K562 (cell line): ENCODE measurements around the gene AMBRA1. TPM values are rescaled to one million over a fixed set of nuclear protein-coding genes. Genes with fewer than 3 reads are reported as not detected.
A peak's percentile ranks its signal among the peaks of the same experiment; 100 is the strongest.

Experiments used
- ATAC-seq: fragments of 200-7000 bp; cut with Tn5 transposase; 3 replicates; pipeline ENCODE4 v1.9.1; 2020; ENCODE audit warnings: moderate library complexity
- BruUV-seq: library from RNA; stranded (reverse); fragments of 400-500 nt; replicated peaks from 2 replicates; lab custom pipeline; 2021; lab: Mats Ljungman, UMichigan
- CTCF ChIA-PET: fragments of 300-600 bp; formaldehyde crosslinking; extraction: SDS; loops from one replicate; lab custom pipeline; 2021; ENCODE audit warnings: low intra/inter-chr PET ratio; lab: Yijun Ruan, JAX
- POLR2A ChIA-PET: fragments of 300-600, 350-650 bp; sonication (Branson Sonifier 250); formaldehyde crosslinking; extraction: SDS; loops from one replicate; lab custom pipeline; 2021; ENCODE audit warnings: antibody characterized with exemption, inconsistent platforms; lab: Yijun Ruan, JAX
- DNase-seq, 4 experiments: peaks; one replicate each; pipeline versions ENCODE4 v3.0.0 to v3.0.0-alpha.2; 2011 to 2018; ENCODE audit warnings: low spot score in 3 of 4, mixed read lengths in 3 of 4; ENCODE audit errors: extremely low read depth in 1 of 4
- FAIRE-seq: peaks from 2 replicates; lab custom pipeline; 2011; peaks lifted over from hg19 to GRCh38; lab: Jason Lieb, UNC
- H2AFZ ChIP-seq: 2 replicates; pipeline ENCODE4 v1.6.0; 2011; ENCODE audit warnings: low read depth, low read length, control low read depth, inconsistent platforms
- H3K27ac ChIP-seq: fragments of 200-600 bp; 3 replicates; pipeline ENCODE4 v1.8.0; 2011; ENCODE audit warnings: low read depth, mild to moderate bottlenecking, control low read depth, inconsistent platforms, low read length, moderate library complexity, mixed read lengths; ENCODE audit errors: extremely low read depth
- H3K27me3 ChIP-seq, 2 experiments: fragments of 300-600 bp in 1 of 2; 2 replicates in 1 of 2; 3 replicates in 1 of 2; pipeline versions ENCODE4 v1.6.0 to v1.8.0; 2011; ENCODE audit warnings: inconsistent platforms in 2 of 2, low read length in 2 of 2, mild to moderate bottlenecking in 1 of 2, mixed read lengths in 1 of 2, moderate library complexity in 1 of 2; ENCODE audit not compliant: control insufficient read depth in 2 of 2, insufficient read depth in 2 of 2
- H3K36me3 ChIP-seq: fragments of 300-600 bp; 3 replicates; pipeline ENCODE4 v1.8.0; 2011; ENCODE audit warnings: mild to moderate bottlenecking, low read length, inconsistent platforms; ENCODE audit not compliant: control insufficient read depth, insufficient read depth
- H3K4me1 ChIP-seq, 2 experiments: fragments of 200-600 bp in 1 of 2; replicated peaks in 1 of 2; 2 replicates in 1 of 2; 3 replicates in 1 of 2; pipeline versions ENCODE4 v1.5.1 to v1.8.0; 2011; ENCODE audit warnings: inconsistent platforms in 2 of 2, low read length in 2 of 2, mild to moderate bottlenecking in 1 of 2, mixed read lengths in 1 of 2, moderate library complexity in 1 of 2; ENCODE audit not compliant: control insufficient read depth in 2 of 2, insufficient read depth in 2 of 2
- H3K4me2 ChIP-seq: 2 replicates; pipeline ENCODE4 v1.6.1; 2011; ENCODE audit warnings: low read length, control low read depth, inconsistent platforms, mixed read lengths; ENCODE audit not compliant: insufficient read depth
- H3K4me3 ChIP-seq: fragments of 200-600 bp; sonication (generic), shearing (Covaris generic); 2 replicates; pipeline ENCODE4 v1.5.1; 2016; ENCODE audit warnings: control low read depth, inconsistent platforms
- H3K79me2 ChIP-seq: fragments of 200-600 bp; 3 replicates; pipeline ENCODE4 v1.8.0; 2011; ENCODE audit warnings: low read length, inconsistent platforms; ENCODE audit not compliant: control insufficient read depth, insufficient read depth
- H3K9ac ChIP-seq, 2 experiments: 2 replicates each; pipeline versions ENCODE4 v1.6.0 to v1.6.1; 2011; ENCODE audit warnings: low read depth in 2 of 2, low read length in 2 of 2, control low read depth in 1 of 2, inconsistent platforms in 1 of 2, mild to moderate bottlenecking in 1 of 2, mixed read lengths in 1 of 2; ENCODE audit not compliant: insufficient read depth in 1 of 2
- H3K9me1 ChIP-seq: one replicate; pipeline ENCODE4 v1.6.0; 2011; ENCODE audit warnings: inconsistent platforms, mild to moderate bottlenecking, low read length, moderate library complexity; ENCODE audit not compliant: control insufficient read depth, insufficient read depth
- H3K9me3 ChIP-seq: replicated peaks from 2 replicates; pipeline ENCODE4 v1.5.1; 2011; ENCODE audit warnings: low read depth, low read length, inconsistent platforms; ENCODE audit not compliant: control insufficient read depth, insufficient read depth
- H4K20me1 ChIP-seq: replicated peaks from 2 replicates; pipeline ENCODE4 v1.6.1; 2011; ENCODE audit warnings: low read length, inconsistent platforms, mixed read lengths; ENCODE audit not compliant: control insufficient read depth, insufficient read depth
- CHD4 ChIP-seq: fragments of 200-600 bp; sonication (generic); IDR thresholded peaks from 3 replicates; pipeline ENCODE4 v1.6.1; 2012; ENCODE audit warnings: low read depth, mild to moderate bottlenecking, mixed read lengths, low read length, inconsistent platforms; ENCODE audit not compliant: insufficient read depth, insufficient replicate concordance, poor library complexity, severe bottlenecking
- SRSF1 ChIP-seq: fragments of 200-400 bp; formaldehyde crosslinking; IDR thresholded peaks from 2 replicates; pipeline ENCODE4 v1.6.1; 2017; ENCODE audit warnings: mild to moderate bottlenecking, low read depth, low read length, moderate library complexity
- TFAM ChIP-seq: fragments of 250-450 bp; sonication (Bioruptor Pico); conservative IDR thresholded peaks from 2 replicates; pipeline ENCODE4 v1.5.0; 2021; ENCODE audit warnings: mild to moderate bottlenecking, moderate library complexity
- WGBS: fragments of 100-300 bp; shearing (Covaris generic); methylation state at CpG from one replicate; pipeline ENCODE4 v1.1.6; 2016; ENCODE audit warnings: low coverage, mixed read lengths; ENCODE audit not compliant: insufficient coverage; ENCODE audit errors: missing lambda C conversion rate; 5-methylcytosine and 5-hydroxymethylcytosine counted together
- in situ Hi-C: fragments of 300-500 bp; cut with MboI; formaldehyde crosslinking; loops from 4 replicates; pipeline ENCODE4 v1.15.0; 2018; ENCODE audit warnings: inconsistent platforms, mixed read lengths
- intact Hi-C: fragments of 100-400 bp; cut with micrococcal nuclease; formaldehyde crosslinking; loops from 2 replicates; pipeline ENCODE4 v1.14.2; 2022
- polyA plus RNA-seq, 8 experiments: library from polyadenylated mRNA; depleted of rRNA in 4 of 8; stranded (reverse) in 5 of 8; unstranded in 3 of 8; fragments of >200 nt; fragmentation: Nextera tagmentation in 2 of 8; fragmentation: Illumina TruSeq in 1 of 8; extraction: Ambion mirVana in 2 of 8; extraction: Trizol in 1 of 8; gene quantifications; 2 replicates each; pipeline versions ENCODE4 v1.2.1 to v1.2.3, GENCODE V29; 2011 to 2014; ENCODE audit warnings: inconsistent platforms in 1 of 8, missing spikeins in 1 of 8
- total RNA-seq, 7 experiments: library from RNA; depleted of rRNA in 6 of 7; stranded (reverse); fragments of >200 nt in 6 of 7; fragmentation: Illumina TruSeq in 2 of 7; extraction: Trizol in 2 of 7; gene quantifications; 2 replicates each; pipeline versions ENCODE4 v1.2.1 to v1.2.3, GENCODE V29; 2011 to 2021; ENCODE audit warnings: low replicate concordance in 1 of 7
- TF ChIP-seq, protein P1 (sequence below): sonication (generic); formaldehyde crosslinking; IDR thresholded peaks from 2 replicates; pipeline ENCODE4 v1.8.0; 2022; ENCODE audit warnings: missing genetic modification reagents, mild to moderate bottlenecking, borderline replicate concordance
- TF ChIP-seq, protein P2 (sequence below), 3 experiments: fragments of 200-800 bp in 1 of 3; sonication (Bioruptor generic) in 1 of 3; sonication (generic) in 1 of 3; formaldehyde crosslinking in 1 of 3; IDR thresholded peaks; 2 replicates each; pipeline versions ENCODE4 v1.6.1 to v1.8.0; 2016 to 2022; ENCODE audit warnings: mild to moderate bottlenecking in 2 of 3, missing compliant biosample characterization in 2 of 3, missing genetic modification characterization in 2 of 3, missing genetic modification reagents in 1 of 3
- TF ChIP-seq, protein P3 (sequence below), 2 experiments: IDR thresholded peaks; 2 replicates each; pipeline ENCODE4 v1.6.1; 2011; ENCODE audit warnings: borderline replicate concordance in 1 of 2, control low read depth in 1 of 2, low read depth in 1 of 2, low read length in 1 of 2, mild to moderate bottlenecking in 1 of 2, mixed read lengths in 1 of 2, moderate library complexity in 1 of 2; ENCODE audit not compliant: insufficient read depth in 1 of 2, insufficient read length in 1 of 2, poor library complexity in 1 of 2, severe bottlenecking in 1 of 2; ENCODE audit errors: extremely low read depth in 1 of 2
- TF ChIP-seq, protein P4 (sequence below): sonication (generic); formaldehyde crosslinking; IDR thresholded peaks from 2 replicates; pipeline ENCODE4 v1.8.0; 2022; ENCODE audit warnings: mild to moderate bottlenecking, missing genetic modification reagents, borderline replicate concordance

AMBRA1 gene
- total and polyA plus RNA-seq, 9 of the 15 experiments (the other 6 are each of a cell fraction or from before 2014, with no cell fraction given), result 0.15 to 24.5 (median 13.0) TPM

DNA sequence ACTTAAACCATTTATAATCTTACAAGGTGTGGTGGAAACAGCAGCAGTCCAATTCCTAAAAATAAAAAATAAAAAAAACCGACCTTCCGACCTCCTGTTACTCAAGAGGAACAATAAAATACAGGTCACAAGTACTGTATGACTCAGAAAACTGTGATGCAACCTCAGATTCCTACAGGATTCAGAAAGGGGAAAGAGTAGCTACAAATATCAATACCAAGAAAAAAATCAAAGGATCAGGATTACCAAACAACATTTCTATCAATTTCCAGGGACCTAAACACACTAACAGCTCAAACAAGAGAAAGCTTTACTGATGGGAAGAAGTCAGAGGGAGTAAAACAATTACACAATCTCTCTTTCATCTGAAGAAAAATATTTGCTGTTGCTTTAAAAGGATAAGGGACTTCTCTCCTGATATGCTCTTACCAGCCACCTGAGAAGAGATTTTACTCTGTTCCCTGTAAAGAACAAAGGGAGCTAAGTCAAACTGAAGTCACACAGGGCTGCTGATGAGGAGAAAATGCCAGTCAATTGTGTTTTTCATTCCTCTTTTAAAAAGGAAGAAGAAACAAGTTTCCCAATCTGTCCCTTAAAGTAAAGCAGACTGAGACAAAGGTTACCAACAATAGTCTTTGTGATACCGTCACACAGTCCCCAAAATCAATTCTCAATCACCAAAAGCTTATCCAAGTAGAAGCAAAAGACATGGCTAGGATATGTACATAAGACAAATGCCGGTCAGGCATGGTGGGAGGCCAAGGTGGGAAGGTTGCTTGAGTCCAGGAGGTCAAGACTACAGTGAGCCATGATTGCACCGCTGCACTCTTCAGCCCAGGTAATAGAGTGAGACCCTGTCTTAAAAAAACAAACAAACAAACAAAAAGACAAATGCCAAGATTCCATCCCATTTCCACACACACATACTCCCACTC, 39.3 kb downstream of the AMBRA1 start:
- no peaks in the 10 kb centered on the region for H3K9me3 ChIP-seq
- H2AFZ ChIP-seq, result no peak overlapping the region
- H3K9me1 ChIP-seq, result no peaks in the 10 kb centered on the region
- peaks cover 25 to 48% of the 10 kb centered on the region in 2 experiments for H3K4me1 ChIP-seq
- H3K9ac ChIP-seq, result no peak overlapping the region; a peak in 2 of 4 replicates
- H3K27ac ChIP-seq, result peak overlapping the region; percentile 42; the same call in 2 of the 3 replicates
- no peaks in the 10 kb centered on the region for H3K36me3 ChIP-seq
- DNase-seq (no peak), ATAC-seq (peak; percentile 25), FAIRE-seq (no peak)
- no peaks in the 10 kb centered on the region for H4K20me1 ChIP-seq
- no TSS peak for BruUV-seq
- WGBS, result 33% methylated on average over 5 of the region's 5 CpGs
- intact Hi-C loops (loop anchor here (5.0 kb wide), 1 partner anchor 38 kb away; the partner anchor contains the start of gene AMBRA1), in situ Hi-C loops (no loop called here)
- H3K4me2 ChIP-seq, result no peak overlapping the region
- H3K27me3 ChIP-seq, result no peaks in the 10 kb centered on the region
- H3K79me2 ChIP-seq, result peaks cover 82% of the 10 kb centered on the region
- ChIA-PET POLR2A (interaction anchor here (0.8 to 2.1 kb wide), 5 partner anchors 8 to 57 kb away, joined by 3 to 9 read pairs (median 3); partner anchors contain the start of gene AMBRA1), CTCF (no interaction called here)
- H3K4me3 ChIP-seq, result no peak overlapping the region
- TF ChIP-seq CHD4 (no peak), SRSF1 (no peak), TFAM (CRISPR knock-in tag) (no peak)
- TF ChIP-seq, protein P1, sequence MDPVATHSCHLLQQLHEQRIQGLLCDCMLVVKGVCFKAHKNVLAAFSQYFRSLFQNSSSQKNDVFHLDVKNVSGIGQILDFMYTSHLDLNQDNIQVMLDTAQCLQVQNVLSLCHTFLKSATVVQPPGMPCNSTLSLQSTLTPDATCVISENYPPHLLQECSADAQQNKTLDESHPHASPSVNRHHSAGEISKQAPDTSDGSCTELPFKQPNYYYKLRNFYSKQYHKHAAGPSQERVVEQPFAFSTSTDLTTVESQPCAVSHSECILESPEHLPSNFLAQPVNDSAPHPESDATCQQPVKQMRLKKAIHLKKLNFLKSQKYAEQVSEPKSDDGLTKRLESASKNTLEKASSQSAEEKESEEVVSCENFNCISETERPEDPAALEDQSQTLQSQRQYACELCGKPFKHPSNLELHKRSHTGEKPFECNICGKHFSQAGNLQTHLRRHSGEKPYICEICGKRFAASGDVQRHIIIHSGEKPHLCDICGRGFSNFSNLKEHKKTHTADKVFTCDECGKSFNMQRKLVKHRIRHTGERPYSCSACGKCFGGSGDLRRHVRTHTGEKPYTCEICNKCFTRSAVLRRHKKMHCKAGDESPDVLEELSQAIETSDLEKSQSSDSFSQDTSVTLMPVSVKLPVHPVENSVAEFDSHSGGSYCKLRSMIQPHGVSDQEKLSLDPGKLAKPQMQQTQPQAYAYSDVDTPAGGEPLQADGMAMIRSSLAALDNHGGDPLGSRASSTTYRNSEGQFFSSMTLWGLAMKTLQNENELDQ (CRISPR knock-in tag), result no peak
- TF ChIP-seq, protein P2, sequence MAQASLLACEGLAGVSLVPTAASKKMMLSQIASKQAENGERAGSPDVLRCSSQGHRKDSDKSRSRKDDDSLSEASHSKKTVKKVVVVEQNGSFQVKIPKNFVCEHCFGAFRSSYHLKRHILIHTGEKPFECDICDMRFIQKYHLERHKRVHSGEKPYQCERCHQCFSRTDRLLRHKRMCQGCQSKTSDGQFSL (CRISPR knock-in tag; IDR thresholded peaks at IDR 0.05), result no peak
- TF ChIP-seq, protein P2 (tag; IDR thresholded peaks at IDR 0.05), result no peak
- TF ChIP-seq, protein P3, sequence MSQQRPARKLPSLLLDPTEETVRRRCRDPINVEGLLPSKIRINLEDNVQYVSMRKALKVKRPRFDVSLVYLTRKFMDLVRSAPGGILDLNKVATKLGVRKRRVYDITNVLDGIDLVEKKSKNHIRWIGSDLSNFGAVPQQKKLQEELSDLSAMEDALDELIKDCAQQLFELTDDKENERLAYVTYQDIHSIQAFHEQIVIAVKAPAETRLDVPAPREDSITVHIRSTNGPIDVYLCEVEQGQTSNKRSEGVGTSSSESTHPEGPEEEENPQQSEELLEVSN (IDR thresholded peaks at IDR 0.05; ENCODE audit: borderline replicate concordance in 1 of 2, extremely low read depth in 1 of 2, insufficient read depth in 1 of 2, insufficient read length in 1 of 2, low read depth in 1 of 2, low read length in 1 of 2, poor library complexity in 1 of 2, severe bottlenecking in 1 of 2), result no peak
- TF ChIP-seq, protein P4, sequence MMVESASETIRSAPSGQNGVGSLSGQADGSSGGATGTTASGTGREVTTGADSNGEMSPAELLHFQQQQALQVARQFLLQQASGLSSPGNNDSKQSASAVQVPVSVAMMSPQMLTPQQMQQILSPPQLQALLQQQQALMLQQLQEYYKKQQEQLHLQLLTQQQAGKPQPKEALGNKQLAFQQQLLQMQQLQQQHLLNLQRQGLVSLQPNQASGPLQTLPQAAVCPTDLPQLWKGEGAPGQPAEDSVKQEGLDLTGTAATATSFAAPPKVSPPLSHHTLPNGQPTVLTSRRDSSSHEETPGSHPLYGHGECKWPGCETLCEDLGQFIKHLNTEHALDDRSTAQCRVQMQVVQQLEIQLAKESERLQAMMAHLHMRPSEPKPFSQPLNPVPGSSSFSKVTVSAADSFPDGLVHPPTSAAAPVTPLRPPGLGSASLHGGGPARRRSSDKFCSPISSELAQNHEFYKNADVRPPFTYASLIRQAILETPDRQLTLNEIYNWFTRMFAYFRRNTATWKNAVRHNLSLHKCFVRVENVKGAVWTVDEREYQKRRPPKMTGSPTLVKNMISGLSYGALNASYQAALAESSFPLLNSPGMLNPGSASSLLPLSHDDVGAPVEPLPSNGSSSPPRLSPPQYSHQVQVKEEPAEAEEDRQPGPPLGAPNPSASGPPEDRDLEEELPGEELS (CRISPR knock-in tag), result no peak
